Measurements from ENCODE around the gene DPP6.

- no peak for TF ChIP-seq CTCF (IDR thresholded peaks at IDR 0.05)
- no peak for TF ChIP-seq POLR2A (IDR thresholded peaks at IDR 0.05)
Observed at GRCh38 chr7:154666768-154667167, 614.6 kb downstream of the DPP6 start.
